Stimulated activated memory B cell treated with anti-CD40 and anti-IgM and Interleukin-4, amounts not matched to agents 10 μg/mL and 1 μg/mL and 100 μg/mL, for 72 hours (primary cell): ENCODE measurements around the gene ARHGAP18.
"Not testable (repeated sequence)": the region's sequence is repeated elsewhere in the genome, so short reads cannot be mapped to it uniquely, and the experiment has no call there.

ENCODE experiments used
- ATAC-seq: fragments of 150-1000 bp; cut with Tn5 transposase; 2 replicates; pipeline ENCODE4 v1.10.0; 2021
- H3K27ac Mint-ChIP-seq: one replicate; pipeline ENCODE4 v1.8.0; 2022; ENCODE audit warnings: mild to moderate bottlenecking, mixed read lengths
- H3K27me3 Mint-ChIP-seq: one replicate; pipeline ENCODE4 v1.8.0; 2022; ENCODE audit warnings: mixed read lengths
- H3K36me3 Mint-ChIP-seq: one replicate; pipeline ENCODE4 v1.8.0; 2022; ENCODE audit warnings: mixed read lengths
- H3K4me1 Mint-ChIP-seq: one replicate; pipeline ENCODE4 v1.8.0; 2022; ENCODE audit warnings: mixed read lengths
- H3K4me3 Mint-ChIP-seq: one replicate; pipeline ENCODE4 v1.8.0; 2022; ENCODE audit warnings: mild to moderate bottlenecking, moderate library complexity, mixed read lengths
- H3K9me3 Mint-ChIP-seq: one replicate; pipeline ENCODE4 v1.8.0; 2022; ENCODE audit warnings: mixed read lengths

The ARHGAP18 gene

GRCh38 chr6:129596522-129596921 is 113.5 kb downstream of the ARHGAP18 start:
- ATAC-seq: no peak
- no peaks in the 10 kb centered on the region for H3K36me3 Mint-ChIP-seq
- no peaks in the 10 kb centered on the region for H3K9me3 Mint-ChIP-seq
- no peaks in the 10 kb centered on the region for H3K4me1 Mint-ChIP-seq
- H3K27me3 Mint-ChIP-seq: no peaks in the 10 kb centered on the region
- no peak overlapping the region for H3K4me3 Mint-ChIP-seq
- H3K27ac Mint-ChIP-seq: no peak overlapping the region

- no peak overlapping the region for H3K4me3 Mint-ChIP-seq
- no peak overlapping the region for H3K27ac Mint-ChIP-seq
- H3K27me3 Mint-ChIP-seq: no peaks in the 10 kb centered on the region
- ATAC-seq: no peak
- peaks cover 16% of the 10 kb centered on the region for H3K36me3 Mint-ChIP-seq
- no peaks in the 10 kb centered on the region for H3K4me1 Mint-ChIP-seq
- no peaks in the 10 kb centered on the region for H3K9me3 Mint-ChIP-seq
Observed at GRCh38 chr6:129593233-129593564, 116.8 kb downstream of the ARHGAP18 start.

GRCh38 chr6:129592516-129593232 is 117.3 kb downstream of the ARHGAP18 start:
- Mint-ChIP-seq H3K4me3 (no peak overlapping the region), H3K27ac (no peak overlapping the region), H3K4me1 (no peaks in the 10 kb centered on the region), H3K36me3 (peaks cover 21% of the 10 kb centered on the region), H3K27me3 (no peaks in the 10 kb centered on the region), H3K9me3 (peaks cover 2% of the 10 kb centered on the region)
- ATAC-seq: no peak

- H3K4me3 Mint-ChIP-seq: no peak overlapping the region
- H3K27ac Mint-ChIP-seq: no peak overlapping the region
- H3K9me3 Mint-ChIP-seq: peaks cover 4% of the 10 kb centered on the region
- H3K36me3 Mint-ChIP-seq: peaks cover 24% of the 10 kb centered on the region
- H3K4me1 Mint-ChIP-seq: no peaks in the 10 kb centered on the region
- ATAC-seq: no peak
- no peaks in the 10 kb centered on the region for H3K27me3 Mint-ChIP-seq
Observed at GRCh38 chr6:129590408-129591022, 119.5 kb downstream of the ARHGAP18 start.

DNA sequence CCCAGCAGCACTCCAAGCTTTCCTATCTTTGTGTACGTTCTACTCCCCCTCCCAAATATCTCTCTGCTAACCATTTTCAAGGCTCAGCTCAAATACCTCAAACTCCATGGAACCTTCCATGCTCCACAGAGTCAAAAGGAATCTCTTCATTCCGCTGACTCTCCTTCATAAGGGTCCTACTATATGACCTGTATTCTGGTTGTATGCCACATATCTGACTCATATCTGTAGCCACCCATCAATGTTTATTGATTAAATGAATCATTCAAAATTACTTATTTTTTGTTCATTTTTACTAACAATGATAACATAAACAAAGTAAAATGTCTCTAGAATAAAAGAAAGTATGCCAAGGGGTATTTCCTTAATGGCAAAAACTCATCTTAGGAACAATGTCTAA is 123.2 kb downstream of the ARHGAP18 start:
- Mint-ChIP-seq H3K4me1 (no peaks in the 10 kb centered on the region), H3K27me3 (no peaks in the 10 kb centered on the region), H3K27ac (no peak overlapping the region), H3K36me3 (peaks cover 24% of the 10 kb centered on the region), H3K4me3 (no peak overlapping the region), H3K9me3 (peaks cover 4% of the 10 kb centered on the region)
- no peak for ATAC-seq

DNA sequence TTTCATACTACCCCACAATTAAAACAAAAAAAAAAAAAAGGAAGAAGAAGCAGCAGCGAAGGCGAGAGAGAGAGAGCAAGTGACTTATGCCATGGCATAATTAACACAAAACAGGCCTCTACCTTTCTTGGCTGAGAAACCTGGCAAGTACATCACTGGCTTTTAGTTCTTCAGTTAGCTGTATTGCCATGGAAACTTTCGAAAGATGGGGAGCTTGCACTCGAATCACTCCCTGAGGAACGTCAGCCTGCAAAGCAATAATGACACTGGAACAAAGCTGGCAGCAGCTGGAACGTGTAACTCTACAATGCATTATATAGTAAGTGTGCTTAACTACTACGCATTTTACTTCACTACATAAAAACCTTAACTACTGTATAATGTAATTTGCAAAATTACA is 126.1 kb downstream of the ARHGAP18 start:
- no peak overlapping the region for H3K4me3 Mint-ChIP-seq
- ATAC-seq: no peak
- H3K27ac Mint-ChIP-seq: no peak overlapping the region
- no peaks in the 10 kb centered on the region for H3K4me1 Mint-ChIP-seq
- peaks cover 18% of the 10 kb centered on the region for H3K36me3 Mint-ChIP-seq
- peaks cover 4% of the 10 kb centered on the region for H3K9me3 Mint-ChIP-seq
- H3K27me3 Mint-ChIP-seq: no peaks in the 10 kb centered on the region

DNA sequence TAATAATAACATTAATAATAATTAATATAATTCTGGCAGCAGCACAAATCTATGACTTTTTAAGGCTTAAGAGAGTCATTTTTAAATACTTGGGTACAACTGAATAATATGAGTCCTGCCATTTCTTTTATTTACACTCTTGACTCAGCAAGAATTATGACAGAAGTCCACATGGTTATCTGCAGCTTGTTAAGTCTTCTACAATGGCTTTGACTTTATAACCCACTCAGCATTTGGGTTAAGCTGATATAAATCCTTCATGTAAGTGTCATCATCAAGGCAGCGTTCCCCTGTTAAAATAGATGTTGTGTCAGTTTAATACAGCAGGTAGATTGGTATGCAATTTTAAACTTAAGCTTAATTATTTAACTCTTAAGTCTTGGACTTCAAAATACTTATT is 131.7 kb downstream of the ARHGAP18 start:
- Mint-ChIP-seq H3K4me1 (peaks cover 13% of the 10 kb centered on the region), H3K36me3 (peaks cover 13% of the 10 kb centered on the region), H3K27ac (no peak overlapping the region), H3K27me3 (no peaks in the 10 kb centered on the region), H3K9me3 (peaks cover 3% of the 10 kb centered on the region), H3K4me3 (no peak overlapping the region)
- ATAC-seq: no peak

GRCh38 chr6:129577691-129578090 is 132.3 kb downstream of the ARHGAP18 start:
- Mint-ChIP-seq H3K36me3 (peaks cover 13% of the 10 kb centered on the region), H3K27ac (no peak overlapping the region), H3K9me3 (peaks cover 3% of the 10 kb centered on the region), H3K4me3 (no peak overlapping the region), H3K4me1 (peaks cover 13% of the 10 kb centered on the region), H3K27me3 (no peaks in the 10 kb centered on the region)
- ATAC-seq: no peak

DNA sequence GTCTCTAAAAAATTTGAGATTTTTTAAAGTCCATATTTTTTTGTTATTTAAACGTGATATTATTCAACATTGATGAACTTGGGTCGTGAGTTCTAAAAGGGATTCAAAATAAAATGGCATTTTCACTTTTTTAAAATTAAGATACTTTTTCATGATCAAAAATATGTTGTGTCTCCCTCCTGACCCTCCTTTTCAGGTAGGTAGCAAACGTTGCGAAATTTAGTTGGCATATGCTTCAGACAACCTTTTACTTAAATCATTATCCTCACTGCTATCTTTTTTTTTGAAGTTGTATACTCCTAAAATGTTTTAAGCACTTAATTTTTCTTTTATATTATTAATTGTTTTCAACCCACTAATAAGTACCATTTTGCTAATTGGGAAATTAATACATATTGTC is 133.5 kb downstream of the ARHGAP18 start:
- no peak for ATAC-seq
- no peak overlapping the region for H3K27ac Mint-ChIP-seq
- H3K9me3 Mint-ChIP-seq: peaks cover 8% of the 10 kb centered on the region
- H3K27me3 Mint-ChIP-seq: no peaks in the 10 kb centered on the region
- H3K36me3 Mint-ChIP-seq: peaks cover 20% of the 10 kb centered on the region
- H3K4me1 Mint-ChIP-seq: peaks cover 13% of the 10 kb centered on the region
- no peak overlapping the region for H3K4me3 Mint-ChIP-seq

- no peaks in the 10 kb centered on the region for H3K27me3 Mint-ChIP-seq
- H3K36me3 Mint-ChIP-seq: peaks cover 27% of the 10 kb centered on the region
- H3K4me1 Mint-ChIP-seq: peaks cover 13% of the 10 kb centered on the region
- peaks cover 8% of the 10 kb centered on the region for H3K9me3 Mint-ChIP-seq
- no peak for ATAC-seq
- H3K4me3 Mint-ChIP-seq: no peak overlapping the region
- no peak overlapping the region for H3K27ac Mint-ChIP-seq
Observed at GRCh38 chr6:129575378-129576118, 134.4 kb downstream of the ARHGAP18 start.

DNA sequence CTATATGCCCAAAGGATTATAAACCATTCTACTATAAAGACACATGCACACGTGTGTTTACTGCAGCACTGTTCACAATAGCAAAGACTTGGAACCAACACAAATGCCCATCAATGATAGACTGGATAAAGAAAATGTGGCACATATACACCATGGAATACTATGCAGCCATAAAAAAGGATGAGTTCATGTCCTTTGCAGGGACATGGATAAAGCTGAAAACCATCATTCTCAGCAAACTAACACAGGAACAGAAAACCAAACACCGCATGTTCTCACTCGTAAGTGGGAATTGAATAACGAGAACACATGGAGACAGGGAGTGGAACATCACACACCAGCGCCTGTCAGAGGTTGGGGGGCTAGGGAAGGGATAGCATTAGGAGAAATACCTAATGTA is 135.4 kb downstream of the ARHGAP18 start:
- not testable (repeated sequence) for H3K4me3 Mint-ChIP-seq, H3K27me3 Mint-ChIP-seq, ATAC-seq, H3K27ac Mint-ChIP-seq
- Mint-ChIP-seq H3K9me3 (peaks cover 10% of the 10 kb centered on the region), H3K4me1 (peaks cover 13% of the 10 kb centered on the region), H3K36me3 (peaks cover 29% of the 10 kb centered on the region)

GRCh38 chr6:129570929-129571328 is 139.0 kb downstream of the ARHGAP18 start:
- not testable (repeated sequence) for H3K27ac Mint-ChIP-seq, ATAC-seq, H3K27me3 Mint-ChIP-seq, H3K4me1 Mint-ChIP-seq, H3K4me3 Mint-ChIP-seq
- H3K36me3 Mint-ChIP-seq: peaks cover 29% of the 10 kb centered on the region
- H3K9me3 Mint-ChIP-seq: peaks cover 10% of the 10 kb centered on the region

GRCh38 chr6:129568015-129568414 is 142.0 kb downstream of the ARHGAP18 start:
- Mint-ChIP-seq H3K9me3 (peaks cover 8% of the 10 kb centered on the region), H3K27ac (no peak overlapping the region), H3K4me3 (no peak overlapping the region), H3K36me3 (peaks cover 21% of the 10 kb centered on the region), H3K4me1 (no peaks in the 10 kb centered on the region), H3K27me3 (no peaks in the 10 kb centered on the region)
- ATAC-seq: no peak

DNA sequence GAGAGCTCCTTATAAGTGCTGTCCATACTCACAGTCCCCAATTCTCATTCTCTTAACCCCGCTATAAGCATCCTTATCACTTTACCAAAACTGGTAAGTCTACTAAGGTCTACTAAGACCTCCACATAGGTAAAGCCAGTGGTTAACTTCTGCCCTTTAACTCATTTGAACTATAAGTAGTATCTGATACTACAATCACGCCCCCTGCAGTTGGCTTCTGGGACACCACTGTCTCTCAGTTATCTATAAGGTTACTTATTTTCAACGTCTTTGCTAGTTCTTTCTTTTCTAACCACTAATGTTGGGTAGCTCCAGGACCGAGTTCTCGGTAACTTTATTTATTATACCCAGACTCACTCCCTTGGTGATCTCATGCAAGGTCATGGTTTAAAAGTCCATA is 142.6 kb downstream of the ARHGAP18 start:
- Mint-ChIP-seq H3K4me1 (no peaks in the 10 kb centered on the region), H3K36me3 (peaks cover 21% of the 10 kb centered on the region), H3K4me3 (no peak overlapping the region), H3K27me3 (no peaks in the 10 kb centered on the region), H3K27ac (no peak overlapping the region), H3K9me3 (peaks cover 8% of the 10 kb centered on the region)
- ATAC-seq: no peak

DNA sequence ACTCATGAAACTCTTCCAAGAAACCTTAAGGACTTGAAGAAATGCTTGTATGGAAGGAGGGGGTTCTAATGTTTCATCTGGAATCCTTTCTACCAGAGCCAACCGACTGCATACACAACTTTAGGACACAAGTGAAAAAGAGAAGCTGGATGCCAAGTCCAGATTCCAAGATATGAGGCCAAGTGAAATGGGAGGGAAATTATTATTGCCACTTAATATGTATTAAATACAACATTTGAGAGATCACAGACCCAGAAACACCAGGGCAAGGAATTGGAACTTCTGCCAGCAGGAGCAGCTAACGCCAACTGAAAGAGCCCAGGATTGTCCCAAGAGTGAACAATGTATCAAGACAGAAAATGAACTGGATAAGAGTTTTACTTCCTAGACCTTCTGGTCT is 144.2 kb downstream of the ARHGAP18 start:
- no peaks in the 10 kb centered on the region for H3K4me1 Mint-ChIP-seq
- H3K27ac Mint-ChIP-seq: no peak overlapping the region
- peaks cover 2% of the 10 kb centered on the region for H3K9me3 Mint-ChIP-seq
- no peak for ATAC-seq
- no peaks in the 10 kb centered on the region for H3K27me3 Mint-ChIP-seq
- H3K36me3 Mint-ChIP-seq: peaks cover 10% of the 10 kb centered on the region
- H3K4me3 Mint-ChIP-seq: no peak overlapping the region

- H3K4me1 Mint-ChIP-seq: no peaks in the 10 kb centered on the region
- no peaks in the 10 kb centered on the region for H3K27me3 Mint-ChIP-seq
- no peak overlapping the region for H3K27ac Mint-ChIP-seq
- no peak for ATAC-seq
- no peak overlapping the region for H3K4me3 Mint-ChIP-seq
- peaks cover 6% of the 10 kb centered on the region for H3K36me3 Mint-ChIP-seq
- H3K9me3 Mint-ChIP-seq: peaks cover 2% of the 10 kb centered on the region
Observed at GRCh38 chr6:129565366-129565765, 144.6 kb downstream of the ARHGAP18 start.
